ENCODE data around the gene PFKL.

DNA sequence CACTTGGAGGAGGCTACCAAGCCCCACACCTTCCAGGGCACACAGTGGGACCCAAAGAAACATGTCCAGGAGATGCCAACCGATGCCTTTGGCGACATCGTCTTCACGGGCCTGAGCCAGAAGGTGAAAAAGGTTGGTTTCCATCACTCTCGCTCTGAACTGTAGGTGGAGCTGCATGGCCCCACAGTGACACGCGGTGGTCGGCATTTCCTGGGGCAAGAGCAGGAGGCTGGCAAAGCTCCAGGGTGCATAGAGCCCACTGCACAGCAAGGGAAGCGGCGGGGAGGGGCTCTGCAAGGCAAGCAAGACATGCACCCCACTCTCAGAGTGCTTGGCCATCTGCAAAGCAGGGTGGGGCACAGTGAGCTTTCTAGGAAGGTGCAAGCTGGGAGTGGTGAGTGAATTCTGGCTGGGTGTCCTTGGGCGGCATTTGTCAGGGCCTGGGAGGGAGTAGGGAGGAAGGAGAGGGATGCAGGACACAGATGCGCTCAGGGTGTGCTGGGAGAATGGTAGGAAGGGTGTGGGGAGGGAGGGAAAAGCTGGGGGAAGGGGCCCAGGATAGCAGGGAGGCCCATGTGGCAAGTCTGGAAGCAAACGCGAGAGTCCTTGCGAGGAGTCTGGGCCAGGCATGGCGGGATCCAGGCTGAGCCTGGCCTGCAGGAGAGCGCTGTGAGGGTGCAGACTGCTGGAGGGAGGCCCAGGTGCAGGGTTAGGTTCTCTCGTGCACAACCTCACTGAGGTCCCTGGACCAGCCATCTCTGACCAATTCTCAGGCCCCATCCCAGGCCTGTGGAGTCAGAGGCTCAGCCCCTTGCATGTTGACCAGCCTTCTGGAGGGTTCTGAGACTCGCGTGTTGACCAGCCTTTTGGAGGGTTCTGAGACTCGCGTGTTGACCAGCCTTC, 64.5 kb downstream of the PFKL start:
- TF ChIP-seq, protein P1, sequence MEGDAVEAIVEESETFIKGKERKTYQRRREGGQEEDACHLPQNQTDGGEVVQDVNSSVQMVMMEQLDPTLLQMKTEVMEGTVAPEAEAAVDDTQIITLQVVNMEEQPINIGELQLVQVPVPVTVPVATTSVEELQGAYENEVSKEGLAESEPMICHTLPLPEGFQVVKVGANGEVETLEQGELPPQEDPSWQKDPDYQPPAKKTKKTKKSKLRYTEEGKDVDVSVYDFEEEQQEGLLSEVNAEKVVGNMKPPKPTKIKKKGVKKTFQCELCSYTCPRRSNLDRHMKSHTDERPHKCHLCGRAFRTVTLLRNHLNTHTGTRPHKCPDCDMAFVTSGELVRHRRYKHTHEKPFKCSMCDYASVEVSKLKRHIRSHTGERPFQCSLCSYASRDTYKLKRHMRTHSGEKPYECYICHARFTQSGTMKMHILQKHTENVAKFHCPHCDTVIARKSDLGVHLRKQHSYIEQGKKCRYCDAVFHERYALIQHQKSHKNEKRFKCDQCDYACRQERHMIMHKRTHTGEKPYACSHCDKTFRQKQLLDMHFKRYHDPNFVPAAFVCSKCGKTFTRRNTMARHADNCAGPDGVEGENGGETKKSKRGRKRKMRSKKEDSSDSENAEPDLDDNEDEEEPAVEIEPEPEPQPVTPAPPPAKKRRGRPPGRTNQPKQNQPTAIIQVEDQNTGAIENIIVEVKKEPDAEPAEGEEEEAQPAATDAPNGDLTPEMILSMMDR (IDR thresholded peaks at IDR 0.05; ENCODE audit: low read length): no peak
- no peak for TF ChIP-seq EZH2phosphoT487 (IDR thresholded peaks at IDR 0.05; ENCODE audit: low read length)

All from MM.1S (cell line).